ENCODE results near the gene GDNF. TPM values are rescaled to one million over a fixed set of nuclear protein-coding genes. Genes with fewer than 3 reads are reported as not detected.

The GDNF gene
- total and polyA plus RNA-seq, 4 donors = 0.09 to 0.25 TPM; not detected in 2

- H3K36me3 ChIP-seq (ENCODE audit: control insufficient read depth in 4 of 4, insufficient read depth in 3 of 4, low read depth in 1 of 4, low read length in 3 of 4) = no peaks in the 10 kb centered on the region
- no peaks in the 10 kb centered on the region for H3K27me3 ChIP-seq (ENCODE audit: control insufficient read depth in 4 of 4, insufficient read depth in 4 of 4, low read length in 3 of 4)
- H3K27ac ChIP-seq (ENCODE audit: low read depth in 1 of 2, low read length in 2 of 2) = no peak overlapping the region
- H3K4me1 ChIP-seq (ENCODE audit: control insufficient read depth in 4 of 4, insufficient read depth in 4 of 4, low read length in 3 of 4) = peaks cover 8 to 53% (median 42%) of the 10 kb centered on the region in 4 donors
- no peak overlapping the region for H3K9ac ChIP-seq (ENCODE audit: low read depth in 1 of 2, low read length in 2 of 2)
- 89% methylated on average over 4 of the region's 4 CpGs for WGBS
- H3K9me3 ChIP-seq (ENCODE audit: control insufficient read depth in 4 of 4, low read length in 3 of 4) = no peaks in the 10 kb centered on the region
- DNase-seq (ENCODE audit: low spot score) = no peak
- TF ChIP-seq TAF1 (conservative IDR thresholded peaks at IDR 0.05) (no peak), FOXA2 (IDR thresholded peaks at IDR 0.05) (no peak), ZBTB33 (IDR thresholded peaks at IDR 0.05) (no peak), ATF3 (IDR thresholded peaks at IDR 0.05) (no peak), FOXA1 (IDR thresholded peaks at IDR 0.05) (no peak), EGR1 (IDR thresholded peaks at IDR 0.05; ENCODE audit: low read depth in 2 of 2) (no peak), RAD21 (IDR thresholded peaks at IDR 0.05) (no peak), HNF4A (conservative IDR thresholded peaks at IDR 0.05) (no peak), CTCF (IDR thresholded peaks at IDR 0.05; ENCODE audit: low read depth, low read length, missing input control) (no peak), MAX (IDR thresholded peaks at IDR 0.05) (no peak), SP1 (IDR thresholded peaks at IDR 0.05) (no peak), YY1 (IDR thresholded peaks at IDR 0.05) (no peak)
- H3K4me3 ChIP-seq (ENCODE audit: low read depth in 1 of 3, low read length in 3 of 3) = no peak overlapping the region
Observed at GRCh38 chr5:37767961-37768360, 71.9 kb downstream of the GDNF start.

- no peak overlapping the region for H3K9ac ChIP-seq (ENCODE audit: low read depth in 1 of 2, low read length in 2 of 2)
- no peak for TF ChIP-seq HNF4A (conservative IDR thresholded peaks at IDR 0.05)
- no peak for TF ChIP-seq ATF3 (IDR thresholded peaks at IDR 0.05)
- no peak for TF ChIP-seq ZBTB33 (IDR thresholded peaks at IDR 0.05)
- TF ChIP-seq JUND (IDR thresholded peaks at IDR 0.05) = no peak
- no peak for TF ChIP-seq RAD21 (IDR thresholded peaks at IDR 0.05)
- TF ChIP-seq HNF4G (IDR thresholded peaks at IDR 0.05) = no peak
- TF ChIP-seq FOXA1 (IDR thresholded peaks at IDR 0.05) = no peak
- TF ChIP-seq CTCF (IDR thresholded peaks at IDR 0.05; ENCODE audit: low read depth, low read length, missing input control) = no peak
- no peak for TF ChIP-seq GABPA (IDR thresholded peaks at IDR 0.05 in 1 of 2, conservative IDR thresholded peaks at IDR 0.05 in 1 of 2)
- TF ChIP-seq RXRA (IDR thresholded peaks at IDR 0.05) = no peak
- no peak for TF ChIP-seq MAX (IDR thresholded peaks at IDR 0.05)
- no peak for TF ChIP-seq REST (IDR thresholded peaks at IDR 0.05)
- no peak for TF ChIP-seq EGR1 (IDR thresholded peaks at IDR 0.05; ENCODE audit: low read depth in 2 of 2)
- TF ChIP-seq TAF1 (conservative IDR thresholded peaks at IDR 0.05) = no peak
- no peak for TF ChIP-seq NR2F2 (IDR thresholded peaks at IDR 0.05)
- DNase-seq (ENCODE audit: low spot score) = no peak
- H3K27ac ChIP-seq (ENCODE audit: low read depth in 1 of 2, low read length in 2 of 2) = no peak overlapping the region
- no peaks in the 10 kb centered on the region for H3K27me3 ChIP-seq (ENCODE audit: control insufficient read depth in 4 of 4, insufficient read depth in 4 of 4, low read length in 3 of 4)
- peaks cover 8 to 53% (median 42%) of the 10 kb centered on the region in 4 donors for H3K4me1 ChIP-seq (ENCODE audit: control insufficient read depth in 4 of 4, insufficient read depth in 4 of 4, low read length in 3 of 4)
- WGBS = 88% methylated on average over 3 of the region's 3 CpGs
- H3K36me3 ChIP-seq (ENCODE audit: control insufficient read depth in 4 of 4, insufficient read depth in 3 of 4, low read depth in 1 of 4, low read length in 3 of 4) = no peaks in the 10 kb centered on the region
- H3K4me3 ChIP-seq (ENCODE audit: low read depth in 1 of 3, low read length in 3 of 3) = no peak overlapping the region
- H3K9me3 ChIP-seq (ENCODE audit: control insufficient read depth in 4 of 4, low read length in 3 of 4) = no peaks in the 10 kb centered on the region
Observed at GRCh38 chr5:37767251-37767650, 72.6 kb downstream of the GDNF start.

All from liver (tissue), 9 donors.